Mesenchymal stem cell (in vitro differentiated cells and primary cell): Measurements from ENCODE around the gene CTSH.

ENCODE experiments used
- DNase-seq: peaks from one replicate; pipeline ENCODE4 v3.0.0-alpha.2; 2013
- H2AFZ ChIP-seq: one replicate; pipeline ENCODE4 v1.6.1; 2013; ENCODE audit warnings: low read depth, mild to moderate bottlenecking, control low read depth, inconsistent platforms, low read length, moderate library complexity
- H2AK5ac ChIP-seq: 2 replicates; pipeline ENCODE4 v1.6.1; 2013; ENCODE audit warnings: low read length, moderate library complexity, mild to moderate bottlenecking, inconsistent platforms; ENCODE audit not compliant: severe bottlenecking
- H2BK120ac ChIP-seq: one replicate; pipeline ENCODE4 v1.6.1; 2013; ENCODE audit warnings: low read depth, mild to moderate bottlenecking, inconsistent platforms, low read length, moderate library complexity
- H2BK12ac ChIP-seq, 2 experiments: one replicate each; pipeline ENCODE4 v1.6.1; 2013; ENCODE audit warnings: inconsistent platforms in 2 of 2, low read length in 2 of 2, mild to moderate bottlenecking in 2 of 2, moderate library complexity in 2 of 2, control low read depth in 1 of 2
- H2BK15ac ChIP-seq: one replicate; pipeline ENCODE4 v1.6.1; 2013; ENCODE audit warnings: mild to moderate bottlenecking, low read depth, inconsistent platforms; ENCODE audit not compliant: poor library complexity, severe bottlenecking
- H2BK5ac ChIP-seq: 2 replicates; pipeline ENCODE4 v1.6.1; 2013; ENCODE audit warnings: low read depth, mild to moderate bottlenecking, low read length, control low read depth, inconsistent platforms; ENCODE audit not compliant: poor library complexity, severe bottlenecking
- H3K14ac ChIP-seq, 2 experiments: one replicate each; pipeline ENCODE4 v1.6.1; 2013; ENCODE audit warnings: inconsistent platforms in 2 of 2, low read length in 2 of 2, control low read depth in 1 of 2, mild to moderate bottlenecking in 1 of 2, moderate library complexity in 1 of 2
- H3K18ac ChIP-seq, 2 experiments: one replicate each; pipeline ENCODE4 v1.6.1; 2013; ENCODE audit warnings: inconsistent platforms in 2 of 2, low read length in 2 of 2, control low read depth in 1 of 2, low read depth in 1 of 2, mild to moderate bottlenecking in 1 of 2
- H3K23ac ChIP-seq, 2 experiments: one replicate each; pipeline ENCODE4 v1.6.1; 2013; ENCODE audit warnings: inconsistent platforms in 2 of 2, low read length in 2 of 2, mild to moderate bottlenecking in 2 of 2, moderate library complexity in 2 of 2, control low read depth in 1 of 2
- H3K27ac ChIP-seq: 2 replicates; pipeline ENCODE4 v1.5.1; 2013; ENCODE audit warnings: mild to moderate bottlenecking, moderate library complexity, low read length, control low read depth, inconsistent platforms; ENCODE audit not compliant: poor library complexity, severe bottlenecking
- H3K27me3 ChIP-seq, 2 experiments: 2 replicates each; pipeline versions ENCODE4 v1.6.1 to v1.7.0; 2013; ENCODE audit warnings: low read length in 2 of 2, mild to moderate bottlenecking in 2 of 2, moderate library complexity in 2 of 2, control low read depth in 1 of 2, inconsistent platforms in 1 of 2; ENCODE audit not compliant: control insufficient read depth in 1 of 2, insufficient read depth in 1 of 2
- H3K36me3 ChIP-seq, 2 experiments: 2 replicates each; pipeline versions ENCODE4 v1.6.1 to v1.7.0; 2013; ENCODE audit warnings: low read length in 2 of 2, control low read depth in 1 of 2, inconsistent platforms in 1 of 2, low read depth in 1 of 2, mild to moderate bottlenecking in 1 of 2; ENCODE audit not compliant: insufficient read depth in 2 of 2, control insufficient read depth in 1 of 2
- H3K4ac ChIP-seq, 2 experiments: one replicate each; pipeline ENCODE4 v1.6.1; 2013; ENCODE audit warnings: inconsistent platforms in 2 of 2, low read length in 2 of 2, mild to moderate bottlenecking in 2 of 2, moderate library complexity in 2 of 2, control low read depth in 1 of 2, low read depth in 1 of 2
- H3K4me1 ChIP-seq: 2 replicates; pipeline ENCODE4 v1.6.1; 2013; ENCODE audit warnings: low read depth, low read length, control low read depth; ENCODE audit not compliant: control insufficient read depth, insufficient read depth
- H3K4me2 ChIP-seq: 2 replicates; pipeline ENCODE4 v1.6.1; 2013; ENCODE audit warnings: low read length, mild to moderate bottlenecking, inconsistent platforms; ENCODE audit not compliant: poor library complexity, severe bottlenecking
- H3K4me3 ChIP-seq, 2 experiments: 2 replicates each; pipeline versions ENCODE4 v1.5.1 to v1.7.0; 2013; ENCODE audit warnings: low read length in 2 of 2, mild to moderate bottlenecking in 2 of 2, control low read depth in 1 of 2, low read depth in 1 of 2; ENCODE audit not compliant: insufficient read depth in 1 of 2
- H3K79me1 ChIP-seq: replicated peaks from 2 replicates; pipeline ENCODE4 v1.6.1; 2013; ENCODE audit warnings: mild to moderate bottlenecking, control low read depth, low read length, inconsistent platforms; ENCODE audit not compliant: poor library complexity, severe bottlenecking
- H3K9ac ChIP-seq: 2 replicates; pipeline ENCODE4 v1.7.0; 2013; ENCODE audit warnings: mild to moderate bottlenecking, low read length, moderate library complexity
- H3K9me3 ChIP-seq: 2 replicates; pipeline ENCODE4 v1.7.0; 2013; ENCODE audit warnings: mild to moderate bottlenecking, low read length; ENCODE audit not compliant: control insufficient read depth
- H4K8ac ChIP-seq: one replicate; pipeline ENCODE4 v1.6.1; 2013; ENCODE audit warnings: inconsistent platforms, mild to moderate bottlenecking, low read length, moderate library complexity
- H4K91ac ChIP-seq: one replicate; pipeline ENCODE4 v1.6.1; 2013; ENCODE audit warnings: mild to moderate bottlenecking, low read length, inconsistent platforms
- WGBS: methylation state at CpG from one replicate; pipeline ENCODE4 v1.1.7; 2013; ENCODE audit warnings: mixed read lengths; 5-methylcytosine and 5-hydroxymethylcytosine counted together

The CTSH gene

GRCh38 chr15:78881681-78882080, 63.2 kb downstream of the CTSH start:
- no CpG with 5 or more reads among the region's 1 CpG for WGBS
- H4K91ac ChIP-seq: no peak overlapping the region
- no peak overlapping the region for H3K4me2 ChIP-seq
- no peaks in the 10 kb centered on the region for H3K79me1 ChIP-seq
- H2BK15ac ChIP-seq: no peak overlapping the region
- H2AK5ac ChIP-seq: no peak overlapping the region
- no peaks in the 10 kb centered on the region for H3K9me3 ChIP-seq
- no peak overlapping the region for H3K23ac ChIP-seq
- H3K14ac ChIP-seq: no peak overlapping the region
- H2BK5ac ChIP-seq: no peak overlapping the region
- no peak overlapping the region for H3K27ac ChIP-seq
- no peak overlapping the region for H2BK12ac ChIP-seq
- H3K36me3 ChIP-seq: peaks cover 16 to 60% of the 10 kb centered on the region in 2 experiments
- H2BK120ac ChIP-seq: no peak overlapping the region
- peaks cover 8% of the 10 kb centered on the region for H3K4me1 ChIP-seq
- H3K4me3 ChIP-seq: no peak overlapping the region
- no peak overlapping the region for H3K18ac ChIP-seq
- no peak overlapping the region for H3K9ac ChIP-seq
- H4K8ac ChIP-seq: no peak overlapping the region
- no peak for DNase-seq
- H3K27me3 ChIP-seq: no peaks in the 10 kb centered on the region
- no peak overlapping the region for H2AFZ ChIP-seq
- no peak overlapping the region for H3K4ac ChIP-seq

GRCh38 chr15:78880813-78881212, 64.0 kb downstream of the CTSH start:
- Histone ChIP-seq H3K4ac (no peak overlapping the region), H3K9me3 (no peaks in the 10 kb centered on the region), H3K4me3 (no peak overlapping the region), H3K23ac (no peak overlapping the region), H3K27me3 (no peaks in the 10 kb centered on the region), H3K4me2 (no peak overlapping the region), H4K91ac (no peak overlapping the region), H2BK120ac (no peak overlapping the region), H3K4me1 (peaks cover 8% of the 10 kb centered on the region), H2BK12ac (no peak overlapping the region), H3K14ac (no peak overlapping the region), H3K9ac (no peak overlapping the region), H3K36me3 (peaks cover 14 to 53% of the 10 kb centered on the region in 2 experiments), H3K27ac (no peak overlapping the region), H3K79me1 (no peaks in the 10 kb centered on the region), H4K8ac (no peak overlapping the region), H2BK5ac (no peak overlapping the region), H3K18ac (no peak overlapping the region), H2AK5ac (no peak overlapping the region), H2BK15ac (no peak overlapping the region), H2AFZ (no peak overlapping the region)
- DNase-seq: no peak
- WGBS: no CpG with 5 or more reads among the region's 1 CpG

- Histone ChIP-seq H2AFZ (no peak overlapping the region), H3K18ac (no peak overlapping the region), H2BK5ac (no peak overlapping the region), H3K4ac (no peak overlapping the region), H3K9ac (peak overlapping the region; percentile 63), H2BK12ac (no peak overlapping the region), H4K8ac (no peak overlapping the region), H3K9me3 (no peaks in the 10 kb centered on the region), H2AK5ac (no peak overlapping the region), H3K4me2 (no peak overlapping the region), H3K4me1 (peaks cover 11% of the 10 kb centered on the region), H3K79me1 (no peaks in the 10 kb centered on the region), H3K36me3 (peaks cover 14 to 46% of the 10 kb centered on the region in 2 experiments), H3K27ac (no peak overlapping the region), H2BK120ac (no peak overlapping the region), H3K23ac (no peak overlapping the region), H3K14ac (no peak overlapping the region), H4K91ac (no peak overlapping the region), H3K27me3 (no peaks in the 10 kb centered on the region), H3K4me3 (no peak overlapping the region), H2BK15ac (no peak overlapping the region)
- DNase-seq: peak; percentile 74
Measured at GRCh38 chr15:78880242-78880533, 64.7 kb downstream of the CTSH start.

GRCh38 chr15:78879517-78880241, 65.2 kb downstream of the CTSH start:
- 61% methylated on average over 5 of the region's 6 CpGs for WGBS
- H3K27ac ChIP-seq: no peak overlapping the region

More at GRCh38 chr15:78879517-78880241, 65.2 kb downstream of the CTSH start:
- Histone ChIP-seq H2BK120ac (no peak overlapping the region), H2AK5ac (no peak overlapping the region), H2AFZ (no peak overlapping the region), H3K4me1 (peaks cover 11% of the 10 kb centered on the region), H3K23ac (no peak overlapping the region), H2BK15ac (no peak overlapping the region), H3K79me1 (no peaks in the 10 kb centered on the region), H3K27me3 (no peaks in the 10 kb centered on the region), H3K18ac (no peak overlapping the region), H4K91ac (no peak overlapping the region), H3K36me3 (peaks cover 14 to 41% of the 10 kb centered on the region in 2 experiments), H4K8ac (no peak overlapping the region), H3K4ac (no peak overlapping the region), H3K9me3 (no peaks in the 10 kb centered on the region), H3K4me3 (no peak overlapping the region), H2BK12ac (no peak overlapping the region), H3K9ac (peak overlapping the region; percentile 63), H2BK5ac (no peak overlapping the region), H3K4me2 (no peak overlapping the region), H3K14ac (no peak overlapping the region)
- DNase-seq: peak; percentile 45
